HG03095 (cell line): ENCODE measurements around the gene ZC3H12D.

Experiments
- ATAC-seq: cut with Tn5 transposase; IDR thresholded peaks from one replicate; pipeline ENCODE4 v1.9.1; 2021; ENCODE audit warnings: moderate library complexity; ENCODE audit not compliant: unreplicated experiment

ZC3H12D gene

DNA sequence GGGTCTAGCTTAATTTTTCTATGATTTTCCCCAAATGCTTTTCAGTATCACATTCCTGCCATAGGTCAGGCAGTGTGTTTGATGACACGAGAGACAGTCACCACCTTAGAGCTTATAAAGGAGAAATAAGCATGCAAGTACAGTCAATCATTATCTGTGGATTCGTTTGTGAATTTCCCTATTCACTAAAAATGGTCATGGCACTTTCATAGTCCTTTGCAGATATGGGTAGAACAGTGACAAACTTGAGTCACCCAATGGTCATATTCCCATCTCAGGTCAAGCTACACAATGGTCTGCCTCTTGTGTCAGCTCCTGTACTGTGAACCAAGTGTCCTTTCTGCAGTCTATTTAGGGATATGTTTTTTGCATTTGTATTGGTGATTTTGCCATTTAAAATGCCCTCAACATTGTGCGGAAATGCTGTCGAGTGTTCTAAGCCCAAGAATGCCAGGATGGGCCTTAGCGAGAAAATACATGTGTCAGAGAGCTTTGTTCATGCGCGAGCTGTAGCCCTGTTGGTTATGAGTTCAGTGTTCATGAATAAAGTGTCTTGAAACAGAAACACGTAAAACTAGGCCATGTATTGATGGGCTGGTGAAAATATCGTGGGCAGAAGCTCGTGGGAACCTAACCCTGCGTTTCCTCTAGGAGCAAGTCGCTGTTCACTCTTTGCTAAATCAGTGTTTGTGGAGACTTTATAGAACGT, 65.0 kb downstream of the ZC3H12D start:
- no peak for ATAC-seq

- ATAC-seq: no peak
Observed at GRCh38 chr6:149414821-149415220, 70.0 kb downstream of the ZC3H12D start.

GRCh38 chr6:149414009-149414408, 70.8 kb downstream of the ZC3H12D start:
- ATAC-seq: no peak

- ATAC-seq: no peak
Observed at GRCh38 chr6:149410557-149410956, 74.3 kb downstream of the ZC3H12D start.

- ATAC-seq: no peak
Observed at GRCh38 chr6:149409617-149410016, 75.2 kb downstream of the ZC3H12D start.

DNA sequence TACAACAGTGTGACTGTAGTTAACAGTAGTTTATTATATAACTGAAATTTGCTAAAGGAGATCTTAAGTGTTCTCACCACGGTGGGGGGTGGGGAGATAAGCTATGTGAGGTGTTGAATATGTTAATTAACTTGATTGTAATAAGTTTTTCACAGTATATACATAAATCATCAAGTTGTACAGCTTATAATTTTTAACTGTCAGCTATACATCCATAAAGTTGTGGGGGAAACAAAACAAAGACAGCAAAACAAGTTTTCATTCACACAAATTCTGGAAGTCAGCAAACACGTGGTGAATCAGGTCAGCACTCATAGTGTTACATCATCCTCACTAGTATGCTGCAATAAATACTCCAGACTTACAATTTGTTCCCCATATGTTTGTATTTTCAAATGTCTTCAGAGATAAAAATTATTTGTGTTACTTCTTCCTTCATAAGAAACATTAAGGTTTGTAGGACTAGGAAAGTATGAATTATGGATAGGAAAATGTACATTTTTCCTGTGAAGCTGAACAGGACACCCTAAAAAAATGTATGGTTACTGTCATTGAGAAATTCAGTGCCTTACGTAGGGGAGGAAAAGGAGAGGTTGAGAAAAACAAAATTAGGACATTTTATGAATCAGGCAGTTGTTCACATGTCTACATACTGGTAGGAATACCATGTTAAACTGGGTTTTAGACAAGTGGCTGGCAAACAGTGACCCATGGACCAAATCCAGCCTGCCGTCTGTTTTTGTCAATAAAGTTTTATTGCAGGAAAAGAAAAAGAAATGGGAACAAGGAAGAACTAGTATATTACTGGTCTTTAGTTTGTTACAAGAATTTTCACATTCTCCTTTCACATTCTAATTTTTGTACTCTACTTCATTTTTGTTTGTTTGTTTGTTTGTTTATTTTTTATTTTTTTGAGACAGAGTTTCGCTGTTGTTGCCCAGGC, 78.7 kb downstream of the ZC3H12D start:
- no peak for ATAC-seq

DNA sequence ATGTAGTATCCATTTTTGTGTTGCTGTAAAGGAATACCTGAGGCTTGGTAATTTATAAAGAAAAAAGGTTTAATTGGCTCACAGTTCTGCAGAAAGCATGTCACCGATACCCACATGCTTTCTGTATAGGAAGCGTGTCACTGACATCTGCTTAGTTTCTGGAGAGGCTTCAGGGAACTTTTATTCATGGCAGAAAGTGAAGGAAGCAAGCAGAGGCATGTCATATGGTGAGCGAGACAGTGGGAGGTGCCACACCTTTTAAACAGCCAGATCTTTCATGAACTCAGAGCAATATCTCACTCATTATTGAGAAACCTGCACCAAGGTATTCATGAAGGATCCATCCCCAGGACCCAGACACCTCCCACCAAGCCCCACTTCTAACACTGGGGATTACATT, 81.3 kb downstream of the ZC3H12D start:
- no peak for ATAC-seq

GRCh38 chr6:149400050-149400449, 84.8 kb downstream of the ZC3H12D start, which contains the start of gene SUMO4:
SUMO4 (plus strand) TSS chr6:149400262; CDS start chr6:149400392, 130 bp downstream.
- no peak for ATAC-seq

GRCh38 chr6:149397384-149397783, 87.4 kb downstream of the ZC3H12D start:
- ATAC-seq: no peak
